Mesodermal cell (in vitro differentiated cells): ENCODE data around the gene TTC24.
"Not testable (repeated sequence)": the region's sequence is repeated elsewhere in the genome, so short reads cannot be mapped to it uniquely, and the experiment has no call there.

Source experiments
- H3K27ac ChIP-seq: 2 replicates; pipeline ENCODE4 v1.7.0; 2013; ENCODE audit warnings: mild to moderate bottlenecking, low read depth, low read length, moderate library complexity; ENCODE audit not compliant: severe bottlenecking
- H3K36me3 ChIP-seq: 2 replicates; pipeline ENCODE4 v1.7.1; 2013; ENCODE audit warnings: mild to moderate bottlenecking, low read length, moderate library complexity; ENCODE audit not compliant: control insufficient read depth, insufficient read depth
- H3K4me1 ChIP-seq: one replicate; pipeline ENCODE4 v1.7.1; 2013; ENCODE audit warnings: mild to moderate bottlenecking, low read length; ENCODE audit not compliant: insufficient read depth, control insufficient read depth, poor library complexity, severe bottlenecking
- H3K4me3 ChIP-seq: 2 replicates; pipeline ENCODE4 v1.7.0; 2013; ENCODE audit warnings: low read length, control low read depth, mild to moderate bottlenecking; ENCODE audit not compliant: insufficient read depth, poor library complexity, severe bottlenecking; ENCODE audit errors: extremely low read depth
- H3K9me3 ChIP-seq: 2 replicates; pipeline ENCODE4 v1.7.1; 2013; ENCODE audit warnings: mild to moderate bottlenecking, low read length, moderate library complexity; ENCODE audit not compliant: control insufficient read depth
- WGBS, 2 experiments: methylation state at CpG; one replicate each; pipeline ENCODE4 v1.1.5; 2013; ENCODE audit warnings: missing lambda C conversion rate in 2 of 2; ENCODE audit not compliant: insufficient coverage in 2 of 2; 5-methylcytosine and 5-hydroxymethylcytosine counted together

TTC24 gene

GRCh38 chr1:156608036-156608674, 28.6 kb downstream of the TTC24 start:
- no peaks in the 10 kb centered on the region for H3K4me1 ChIP-seq
- WGBS, 2 experiments, result 44 to 46% methylated on average over 6 of the region's 7 CpGs
- H3K36me3 ChIP-seq, result no peaks in the 10 kb centered on the region
- no peak overlapping the region for H3K27ac ChIP-seq
- H3K9me3 ChIP-seq, result no peaks in the 10 kb centered on the region
- no peak overlapping the region for H3K4me3 ChIP-seq

GRCh38 chr1:156608981-156609380, 29.5 kb downstream of the TTC24 start:
- no peak overlapping the region for H3K27ac ChIP-seq
- 43 to 82% methylated on average over 2 to 6 of the region's 6 CpGs for WGBS, 2 experiments
- no peak overlapping the region for H3K4me3 ChIP-seq
- no peaks in the 10 kb centered on the region for H3K36me3 ChIP-seq
- no peaks in the 10 kb centered on the region for H3K4me1 ChIP-seq
- no peaks in the 10 kb centered on the region for H3K9me3 ChIP-seq

GRCh38 chr1:156610072-156610471, 30.5 kb downstream of the TTC24 start:
- H3K27ac ChIP-seq, H3K36me3 ChIP-seq: not testable (repeated sequence)
- WGBS, 2 experiments, result 94% methylated on average over 4 to 6 of the region's 9 CpGs

GRCh38 chr1:156612666-156613065, 33.1 kb downstream of the TTC24 start:
- WGBS, 2 experiments, result 56 to 70% methylated on average over 2 of the region's 3 CpGs
- H3K4me1 ChIP-seq, result peaks cover 7% of the 10 kb centered on the region
- no peak overlapping the region for H3K27ac ChIP-seq
- no peaks in the 10 kb centered on the region for H3K9me3 ChIP-seq
- H3K4me3 ChIP-seq, result no peak overlapping the region
- no peaks in the 10 kb centered on the region for H3K36me3 ChIP-seq

More at GRCh38 chr1:156610072-156610471, 30.5 kb downstream of the TTC24 start:
- H3K4me3 ChIP-seq, H3K4me1 ChIP-seq, H3K9me3 ChIP-seq: not testable (repeated sequence)

- Histone ChIP-seq H3K4me1 (peaks cover 7% of the 10 kb centered on the region), H3K36me3 (no peaks in the 10 kb centered on the region), H3K27ac (peak overlapping the region; percentile 62), H3K9me3 (no peaks in the 10 kb centered on the region), H3K4me3 (no peak overlapping the region)
- 100% methylated on average over 2 of the region's 4 CpGs; no CpG with 5 or more reads in 1 of the 2 experiments for WGBS, 2 experiments
These were observed 36.4 kb downstream of the TTC24 start for GRCh38 chr1:156615946-156616345.

GRCh38 chr1:156616463-156616862, 36.9 kb downstream of the TTC24 start:
- no peaks in the 10 kb centered on the region for H3K36me3 ChIP-seq
- H3K4me3 ChIP-seq, result no peak overlapping the region
- H3K4me1 ChIP-seq, result peaks cover 7% of the 10 kb centered on the region
- WGBS, 2 experiments, result 45 to 63% methylated on average over 4 to 5 of the region's 5 CpGs
- H3K27ac ChIP-seq, result peak overlapping the region; percentile 62
- no peaks in the 10 kb centered on the region for H3K9me3 ChIP-seq

GRCh38 chr1:156618853-156619581, 39.5 kb downstream of the TTC24 start, which contains the start of gene HAPLN2:
TSS of gene HAPLN2 (plus strand) at chr1:156619415. CDS start at chr1:156623491, 4,076 bp downstream.
- H3K27ac ChIP-seq, result no peak within 1 kb of the TSS
- no peak within 1 kb of the TSS for H3K4me3 ChIP-seq
- 2 to 11% methylated on average over 3 of the region's 7 CpGs for WGBS, 2 experiments
- H3K4me1 ChIP-seq, result peaks cover 7% of the 10 kb centered on the region
- H3K36me3 ChIP-seq, result no peaks in the 10 kb centered on the region
- H3K9me3 ChIP-seq, result no peaks in the 10 kb centered on the region

GRCh38 chr1:156619582-156619955, 40.0 kb downstream of the TTC24 start:
- Histone ChIP-seq H3K36me3 (no peaks in the 10 kb centered on the region), H3K4me3 (no peak overlapping the region), H3K9me3 (no peaks in the 10 kb centered on the region), H3K27ac (no peak overlapping the region), H3K4me1 (peaks cover 7% of the 10 kb centered on the region)
- 42 to 53% methylated on average over 2 to 3 of the region's 6 CpGs for WGBS, 2 experiments

GRCh38 chr1:156622581-156623297, 43.2 kb downstream of the TTC24 start:
- Histone ChIP-seq H3K4me3 (no peak overlapping the region), H3K9me3 (no peaks in the 10 kb centered on the region)
- WGBS, 2 experiments, result 51 to 87% methylated on average over 3 to 5 of the region's 6 CpGs

GRCh38 chr1:156623946-156624813, 44.7 kb downstream of the TTC24 start:
- no peak overlapping the region for H3K27ac ChIP-seq

More at GRCh38 chr1:156622581-156623297, 43.2 kb downstream of the TTC24 start:
- Histone ChIP-seq H3K27ac (no peak overlapping the region), H3K4me1 (peaks cover 4% of the 10 kb centered on the region), H3K36me3 (no peaks in the 10 kb centered on the region)

More at GRCh38 chr1:156623946-156624813, 44.7 kb downstream of the TTC24 start:
- no peaks in the 10 kb centered on the region for H3K36me3 ChIP-seq
- no peaks in the 10 kb centered on the region for H3K9me3 ChIP-seq
- 2 to 3% methylated on average over 74 to 79 of the region's 87 CpGs for WGBS, 2 experiments
- peaks cover 4% of the 10 kb centered on the region for H3K4me1 ChIP-seq
- peak overlapping the region; percentile 32 for H3K4me3 ChIP-seq
